ENCODE results near the gene ANGPTL8. TPM values are rescaled to one million over a fixed set of nuclear protein-coding genes. Genes with fewer than 3 reads are reported as not detected.

The ANGPTL8 gene
- total and polyA plus RNA-seq, 9 of the 15 experiments (the other 6 are each of a cell fraction or from before 2014, with no cell fraction given), result not detected

- TF ChIP-seq ZNF23 (CRISPR knock-in tag; IDR thresholded peaks at IDR 0.05) (no peak), NCOA2 (IDR thresholded peaks at IDR 0.05; ENCODE audit: partially characterized antibody in 2 of 2) (no peak), CC2D1A (IDR thresholded peaks at IDR 0.05) (no peak), AFF4 (CRISPR knock-in tag; IDR thresholded peaks at IDR 0.05) (no peak), BRCA1 (IDR thresholded peaks at IDR 0.05) (no peak), BRCA1 (CRISPR knock-in tag; IDR thresholded peaks at IDR 0.05) (no peak), NRF1 (conservative IDR thresholded peaks at IDR 0.05 in 1 of 2, IDR thresholded peaks at IDR 0.05 in 1 of 2) (peak; percentile 4 to 6; a peak in 1 of 4 replicates), ZNF165 (CRISPR knock-in tag; IDR thresholded peaks at IDR 0.05; ENCODE audit: borderline replicate concordance) (no peak), ZNF121 (CRISPR knock-in tag; conservative IDR thresholded peaks at IDR 0.05) (peak; percentile 96), CHD1 (IDR thresholded peaks at IDR 0.05; ENCODE audit: low read length) (no peak), ZBTB17 (CRISPR knock-in tag; IDR thresholded peaks at IDR 0.05) (no peak), SOX6 (IDR thresholded peaks at IDR 0.05) (no peak), DIDO1 (tag; IDR thresholded peaks at IDR 0.05; ENCODE audit: low read depth) (no peak), HSF4 (CRISPR knock-in tag; IDR thresholded peaks at IDR 0.05; ENCODE audit: borderline replicate concordance) (no peak), SREBF2 (CRISPR knock-in tag; IDR thresholded peaks at IDR 0.05) (no peak), NR2C2 (CRISPR knock-in tag; IDR thresholded peaks at IDR 0.05) (no peak), NR2C2 (tag; IDR thresholded peaks at IDR 0.05) (no peak; the same call in 1 of the 2 replicates), XRCC4 (IDR thresholded peaks at IDR 0.05; ENCODE audit: extremely low read depth, insufficient read depth, insufficient read length) (no peak), ZNF431 (CRISPR knock-in tag; IDR thresholded peaks at IDR 0.05) (no peak), ZNF551 (CRISPR knock-in tag; IDR thresholded peaks at IDR 0.05) (no peak), ZNF24 (IDR thresholded peaks at IDR 0.05) (no peak)
- TF ChIP-seq, protein P1, sequence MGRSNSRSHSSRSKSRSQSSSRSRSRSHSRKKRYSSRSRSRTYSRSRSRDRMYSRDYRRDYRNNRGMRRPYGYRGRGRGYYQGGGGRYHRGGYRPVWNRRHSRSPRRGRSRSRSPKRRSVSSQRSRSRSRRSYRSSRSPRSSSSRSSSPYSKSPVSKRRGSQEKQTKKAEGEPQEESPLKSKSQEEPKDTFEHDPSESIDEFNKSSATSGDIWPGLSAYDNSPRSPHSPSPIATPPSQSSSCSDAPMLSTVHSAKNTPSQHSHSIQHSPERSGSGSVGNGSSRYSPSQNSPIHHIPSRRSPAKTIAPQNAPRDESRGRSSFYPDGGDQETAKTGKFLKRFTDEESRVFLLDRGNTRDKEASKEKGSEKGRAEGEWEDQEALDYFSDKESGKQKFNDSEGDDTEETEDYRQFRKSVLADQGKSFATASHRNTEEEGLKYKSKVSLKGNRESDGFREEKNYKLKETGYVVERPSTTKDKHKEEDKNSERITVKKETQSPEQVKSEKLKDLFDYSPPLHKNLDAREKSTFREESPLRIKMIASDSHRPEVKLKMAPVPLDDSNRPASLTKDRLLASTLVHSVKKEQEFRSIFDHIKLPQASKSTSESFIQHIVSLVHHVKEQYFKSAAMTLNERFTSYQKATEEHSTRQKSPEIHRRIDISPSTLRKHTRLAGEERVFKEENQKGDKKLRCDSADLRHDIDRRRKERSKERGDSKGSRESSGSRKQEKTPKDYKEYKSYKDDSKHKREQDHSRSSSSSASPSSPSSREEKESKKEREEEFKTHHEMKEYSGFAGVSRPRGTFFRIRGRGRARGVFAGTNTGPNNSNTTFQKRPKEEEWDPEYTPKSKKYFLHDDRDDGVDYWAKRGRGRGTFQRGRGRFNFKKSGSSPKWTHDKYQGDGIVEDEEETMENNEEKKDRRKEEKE (IDR thresholded peaks at IDR 0.05; ENCODE audit: borderline replicate concordance in 1 of 2, control insufficient read depth in 1 of 2, low read depth in 2 of 2, low read length in 1 of 2), result no peak
- TF ChIP-seq, protein P2, sequence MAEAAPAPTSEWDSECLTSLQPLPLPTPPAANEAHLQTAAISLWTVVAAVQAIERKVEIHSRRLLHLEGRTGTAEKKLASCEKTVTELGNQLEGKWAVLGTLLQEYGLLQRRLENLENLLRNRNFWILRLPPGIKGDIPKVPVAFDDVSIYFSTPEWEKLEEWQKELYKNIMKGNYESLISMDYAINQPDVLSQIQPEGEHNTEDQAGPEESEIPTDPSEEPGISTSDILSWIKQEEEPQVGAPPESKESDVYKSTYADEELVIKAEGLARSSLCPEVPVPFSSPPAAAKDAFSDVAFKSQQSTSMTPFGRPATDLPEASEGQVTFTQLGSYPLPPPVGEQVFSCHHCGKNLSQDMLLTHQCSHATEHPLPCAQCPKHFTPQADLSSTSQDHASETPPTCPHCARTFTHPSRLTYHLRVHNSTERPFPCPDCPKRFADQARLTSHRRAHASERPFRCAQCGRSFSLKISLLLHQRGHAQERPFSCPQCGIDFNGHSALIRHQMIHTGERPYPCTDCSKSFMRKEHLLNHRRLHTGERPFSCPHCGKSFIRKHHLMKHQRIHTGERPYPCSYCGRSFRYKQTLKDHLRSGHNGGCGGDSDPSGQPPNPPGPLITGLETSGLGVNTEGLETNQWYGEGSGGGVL (CRISPR knock-in tag; IDR thresholded peaks at IDR 0.05), result no peak
Observed at GRCh38 chr19:11198175-11198534, 41.3 kb upstream of the ANGPTL8 start (continued).

All from K562 (cell line).